HEK293 (cell line): Measurements from ENCODE around the gene IL9.
A peak's percentile ranks its signal among the peaks of the same experiment; 100 is the strongest.

ENCODE experiments used
- CTCF ChIA-PET: fragments of 350-600 bp; formaldehyde crosslinking; extraction: SDS; loops from one replicate; lab custom pipeline; 2021; ENCODE audit warnings: antibody characterized with exemption; lab: Yijun Ruan, JAX
- POLR2A ChIA-PET: fragments of 300-600 bp; formaldehyde crosslinking; extraction: SDS; loops from one replicate; lab custom pipeline; 2020; ENCODE audit warnings: antibody characterized with exemption, inconsistent platforms; lab: Yijun Ruan, JAX
- H3K27ac ChIP-seq: fragments of 200-500 bp; sonication (Bioruptor generic); 2 replicates; pipeline ENCODE4 v1.5.1; 2014; ENCODE audit warnings: low read depth, low read length, control low read depth, inconsistent platforms; ENCODE audit errors: extremely low read depth
- H3K36me3 ChIP-seq, 2 experiments: fragments of 200-500 bp in 1 of 2; sonication (Bioruptor generic) in 1 of 2; 1 replicate in 1 of 2; 2 replicates in 1 of 2; pipeline ENCODE4 v1.5.1; 2014 to 2017; ENCODE audit warnings: inconsistent platforms in 2 of 2, low read length in 2 of 2; ENCODE audit not compliant: control insufficient read depth in 2 of 2, insufficient read depth in 1 of 2
- H3K4me1 ChIP-seq: fragments of 200-500 bp; sonication (Bioruptor generic); 2 replicates; pipeline ENCODE4 v1.5.1; 2014; ENCODE audit warnings: mild to moderate bottlenecking, low read length, inconsistent platforms; ENCODE audit not compliant: control insufficient read depth, insufficient read depth
- H3K4me3 ChIP-seq: 2 replicates; pipeline ENCODE4 v1.5.1; 2011; ENCODE audit warnings: low read depth, mild to moderate bottlenecking, control low read depth, low read length, moderate library complexity
- H3K9me3 ChIP-seq: fragments of 200-500 bp; sonication (Bioruptor generic); 2 replicates; pipeline ENCODE4 v1.5.1; 2014; ENCODE audit warnings: low read depth, low read length, inconsistent platforms; ENCODE audit not compliant: control insufficient read depth, insufficient read depth
- EGR2 ChIP-seq: fragments of 450-650 bp; formaldehyde crosslinking; IDR thresholded peaks from 2 replicates; pipeline ENCODE4 v1.5.1; 2016; ENCODE audit warnings: low read depth, missing biosample characterization, missing genetic modification characterization
- GLI2 ChIP-seq: fragments of 450-650 bp; formaldehyde crosslinking; IDR thresholded peaks from 2 replicates; pipeline ENCODE4; 2017; ENCODE audit warnings: missing biosample characterization, missing genetic modification characterization, low read depth, borderline replicate concordance
- GLIS1 ChIP-seq: fragments of 450-650 bp; formaldehyde crosslinking; IDR thresholded peaks from 2 replicates; pipeline ENCODE4 v1.5.1; 2016; ENCODE audit warnings: missing biosample characterization, missing genetic modification characterization
- KLF16 ChIP-seq: fragments of 450-650 bp; formaldehyde crosslinking; IDR thresholded peaks from 2 replicates; pipeline ENCODE4 v1.5.1; 2017; ENCODE audit warnings: missing biosample characterization, missing genetic modification characterization
- OSR2 ChIP-seq: fragments of 450-650 bp; formaldehyde crosslinking; IDR thresholded peaks from 2 replicates; pipeline ENCODE4 v1.5.1; 2016; ENCODE audit warnings: missing biosample characterization, missing genetic modification characterization
- TRIM28 ChIP-seq: IDR thresholded peaks from 2 replicates; pipeline ENCODE4 v1.6.1; 2011; ENCODE audit warnings: low read length, control low read depth, borderline replicate concordance
- TSHZ1 ChIP-seq: fragments of 450-650 bp; formaldehyde crosslinking; IDR thresholded peaks from 2 replicates; pipeline ENCODE4 v1.5.1; 2016; ENCODE audit warnings: missing biosample characterization, missing genetic modification characterization, borderline replicate concordance
- YY1 ChIP-seq: fragments of 450-650 bp; formaldehyde crosslinking; IDR thresholded peaks from 2 replicates; pipeline ENCODE4 v1.5.1; 2018; ENCODE audit warnings: missing biosample characterization, missing genetic modification characterization
- ZBTB20 ChIP-seq: fragments of 450-650 bp; formaldehyde crosslinking; IDR thresholded peaks from 2 replicates; pipeline ENCODE4 v1.5.1; 2016; ENCODE audit warnings: missing biosample characterization, missing genetic modification characterization
- ZBTB26 ChIP-seq: fragments of 450-650 bp; formaldehyde crosslinking; optimal IDR thresholded peaks from 2 replicates; pipeline ENCODE3; 2016; ENCODE audit warnings: missing biosample characterization, mild to moderate bottlenecking, missing genetic modification characterization
- ZBTB44 ChIP-seq: fragments of 450-650 bp; IDR thresholded peaks from 2 replicates; pipeline ENCODE4 v1.5.1; 2018; ENCODE audit warnings: missing biosample characterization, mild to moderate bottlenecking, missing genetic modification characterization
- ZFP3 ChIP-seq: fragments of 450-650 bp; formaldehyde crosslinking; IDR thresholded peaks from 2 replicates; pipeline ENCODE4 v1.5.1; 2016; ENCODE audit warnings: low read depth, missing biosample characterization, missing genetic modification characterization
- ZNF184 ChIP-seq: fragments of 450-650 bp; IDR thresholded peaks from 2 replicates; pipeline ENCODE4 v1.5.1; 2018; ENCODE audit warnings: missing biosample characterization, mild to moderate bottlenecking, missing genetic modification characterization
- ZNF223 ChIP-seq: fragments of 450-650 bp; formaldehyde crosslinking; IDR thresholded peaks from 2 replicates; pipeline ENCODE4 v1.5.1; 2016; ENCODE audit warnings: missing biosample characterization, missing genetic modification characterization
- ZNF266 ChIP-seq: fragments of 450-650 bp; formaldehyde crosslinking; IDR thresholded peaks from 2 replicates; pipeline ENCODE4 v1.5.1; 2016; ENCODE audit warnings: missing biosample characterization, missing genetic modification characterization, low read depth
- ZNF302 ChIP-seq: fragments of 450-650 bp; formaldehyde crosslinking; IDR thresholded peaks from 2 replicates; pipeline ENCODE4 v1.5.1; 2016; ENCODE audit warnings: missing biosample characterization, missing genetic modification characterization, low read depth
- ZNF366 ChIP-seq: fragments of 450-650 bp; formaldehyde crosslinking; conservative IDR thresholded peaks from 2 replicates; pipeline ENCODE4 v1.5.1; 2016; ENCODE audit warnings: missing biosample characterization, missing genetic modification characterization
- ZNF549 ChIP-seq: fragments of 450-650 bp; IDR thresholded peaks from 2 replicates; pipeline ENCODE4 v1.5.1; 2018; ENCODE audit warnings: missing biosample characterization, missing genetic modification characterization, mild to moderate bottlenecking, inconsistent platforms, moderate library complexity
- ZNF692 ChIP-seq: fragments of 450-650 bp; formaldehyde crosslinking; IDR thresholded peaks from 2 replicates; pipeline ENCODE4 v1.5.1; 2016; ENCODE audit warnings: missing biosample characterization, missing genetic modification characterization
- ZSCAN30 ChIP-seq: fragments of 450-650 bp; IDR thresholded peaks from 2 replicates; pipeline ENCODE4 v1.5.1; 2018; ENCODE audit warnings: missing biosample characterization, mild to moderate bottlenecking, missing genetic modification characterization, moderate library complexity
- TF ChIP-seq, protein P1 (sequence below): fragments of 450-650 bp; formaldehyde crosslinking; IDR thresholded peaks from 2 replicates; pipeline ENCODE4 v1.5.1; 2016; ENCODE audit warnings: missing biosample characterization, missing genetic modification characterization

The IL9 gene

DNA sequence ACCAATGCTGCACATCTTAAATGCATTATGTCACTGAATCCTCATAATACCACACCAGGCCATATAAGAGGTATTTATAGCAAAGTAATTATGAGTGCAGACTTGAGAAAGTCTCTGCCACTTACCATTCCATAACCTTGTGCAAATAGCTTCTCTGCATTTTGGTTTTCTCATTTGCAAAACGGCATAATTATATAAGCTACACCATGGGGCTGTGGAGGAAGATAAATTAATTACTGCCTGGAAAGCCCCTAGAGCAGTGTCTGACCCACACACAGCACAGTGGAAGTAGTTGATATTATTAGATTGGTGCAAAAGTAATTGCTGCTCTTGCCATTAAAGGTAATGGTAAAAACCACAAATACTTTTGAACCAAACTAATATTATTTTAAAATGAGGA is 9.5 kb upstream of the IL9 start (continued):
- TF ChIP-seq TSHZ1 (tag by site-specific recombination), result no peak
- TF ChIP-seq ZNF366 (tag by site-specific recombination), result no peak
- TF ChIP-seq YY1 (tag by site-specific recombination), result no peak
- no peak for TF ChIP-seq KLF16 (tag by site-specific recombination)
- no peak for TF ChIP-seq ZSCAN30 (tag by site-specific recombination)
- no peak for TF ChIP-seq GLIS1 (tag by site-specific recombination)
- no peak for TF ChIP-seq ZBTB20 (tag by site-specific recombination)
- no peak for TF ChIP-seq ZNF692 (tag by site-specific recombination)

- POLR2A ChIA-PET, result no interaction called here
- H3K27ac ChIP-seq, result no peak overlapping the region
Measured at GRCh38 chr5:135901633-135902032, 6.0 kb upstream of the IL9 start.

GRCh38 chr5:135900276-135900675 is 4.6 kb upstream of the IL9 start:
- no peak overlapping the region for H3K4me3 ChIP-seq
- POLR2A ChIA-PET, result interaction anchor here (0.6 kb wide), 1 partner anchor 291 kb away, joined by 4 read pairs; no protein-coding TSS in a partner anchor
- no peaks in the 10 kb centered on the region for H3K36me3 ChIP-seq
- CTCF ChIA-PET, result interaction anchor here (0.7 to 1.7 kb wide), 5 partner anchors 9 to 182 kb away, joined by 3 to 7 read pairs (median 3); no protein-coding TSS in a partner anchor
- H3K27ac ChIP-seq, result no peak overlapping the region
- peaks cover 20% of the 10 kb centered on the region for H3K4me1 ChIP-seq
- H3K9me3 ChIP-seq, result no peaks in the 10 kb centered on the region
- no peak for TF ChIP-seq ZNF266

More at GRCh38 chr5:135901633-135902032, 6.0 kb upstream of the IL9 start:
- H3K4me1 ChIP-seq, result peaks cover 18% of the 10 kb centered on the region
- CTCF ChIA-PET, result interaction anchor here (0.6 to 1.7 kb wide), 2 partner anchors 10 to 13 kb away, joined by 4 to 7 read pairs; no protein-coding TSS in a partner anchor
- no peaks in the 10 kb centered on the region for H3K9me3 ChIP-seq
- H3K4me3 ChIP-seq, result no peak overlapping the region
- H3K36me3 ChIP-seq, result no peaks in the 10 kb centered on the region
- TF ChIP-seq ZNF302 (no peak), OSR2 (tag by site-specific recombination) (0 out of 2 replicates have a peak, but pooled peaks have one; percentile 17), TRIM28 (peak; percentile 36; the same call in 1 of the 2 replicates)

DNA sequence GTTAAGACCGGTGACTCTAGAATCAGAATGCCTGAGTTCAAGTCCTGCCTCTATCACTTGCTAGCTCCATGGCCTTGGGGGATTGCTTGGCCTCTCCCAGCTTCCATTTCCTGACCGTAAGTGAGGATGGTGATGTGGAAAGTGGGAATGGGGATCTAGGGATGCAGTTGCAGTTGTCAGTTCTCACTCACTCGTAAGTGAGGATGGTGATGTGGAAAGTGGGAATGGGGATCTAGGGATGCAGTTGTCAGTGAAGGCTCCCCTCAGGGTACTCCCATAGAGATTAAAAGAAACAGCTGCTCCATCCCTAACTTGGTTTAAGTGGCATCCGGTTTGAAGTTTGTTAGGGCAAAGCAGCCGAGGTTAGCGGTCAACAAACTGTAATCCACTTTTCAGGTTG is 3.0 kb upstream of the IL9 start:
- Histone ChIP-seq H3K36me3 (no peaks in the 10 kb centered on the region), H3K4me1 (peaks cover 31% of the 10 kb centered on the region), H3K9me3 (no peaks in the 10 kb centered on the region), H3K4me3 (no peak overlapping the region), H3K27ac (no peak overlapping the region)
- ChIA-PET POLR2A (no interaction called here), CTCF (interaction anchor here (0.6 to 1.6 kb wide), 4 partner anchors 8 to 688 kb away, joined by 3 to 4 read pairs (median 4); no protein-coding TSS in a partner anchor)
- no peak for TF ChIP-seq ZBTB26 (tag by site-specific recombination)
- TF ChIP-seq ZNF223, result no peak
- TF ChIP-seq, protein P1, sequence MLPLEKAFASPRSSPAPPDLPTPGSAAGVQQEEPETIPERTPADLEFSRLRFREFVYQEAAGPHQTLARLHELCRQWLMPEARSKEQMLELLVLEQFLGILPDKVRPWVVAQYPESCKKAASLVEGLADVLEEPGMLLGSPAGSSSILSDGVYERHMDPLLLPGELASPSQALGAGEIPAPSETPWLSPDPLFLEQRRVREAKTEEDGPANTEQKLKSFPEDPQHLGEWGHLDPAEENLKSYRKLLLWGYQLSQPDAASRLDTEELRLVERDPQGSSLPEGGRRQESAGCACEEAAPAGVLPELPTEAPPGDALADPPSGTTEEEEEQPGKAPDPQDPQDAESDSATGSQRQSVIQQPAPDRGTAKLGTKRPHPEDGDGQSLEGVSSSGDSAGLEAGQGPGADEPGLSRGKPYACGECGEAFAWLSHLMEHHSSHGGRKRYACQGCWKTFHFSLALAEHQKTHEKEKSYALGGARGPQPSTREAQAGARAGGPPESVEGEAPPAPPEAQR (tag by site-specific recombination), result no peak
- TF ChIP-seq ZBTB44 (tag by site-specific recombination), result no peak
- no peak for TF ChIP-seq ZNF366 (tag by site-specific recombination)
- TF ChIP-seq ZNF184, result no peak
- TF ChIP-seq EGR2 (tag by site-specific recombination), result no peak
- TF ChIP-seq ZNF549 (tag by site-specific recombination), result no peak
- no peak for TF ChIP-seq GLI2 (tag by site-specific recombination)
- TF ChIP-seq ZSCAN30 (tag by site-specific recombination), result no peak
- TF ChIP-seq ZFP3, result no peak
